Amniotic epithelial cell (primary cell): Measurements from ENCODE around the gene ADCY5.

Experiments
- DNase-seq: peaks from one replicate; pipeline ENCODE4 v3.0.0-alpha.2; 2010; ENCODE audit warnings: low read depth

ADCY5 gene

DNA sequence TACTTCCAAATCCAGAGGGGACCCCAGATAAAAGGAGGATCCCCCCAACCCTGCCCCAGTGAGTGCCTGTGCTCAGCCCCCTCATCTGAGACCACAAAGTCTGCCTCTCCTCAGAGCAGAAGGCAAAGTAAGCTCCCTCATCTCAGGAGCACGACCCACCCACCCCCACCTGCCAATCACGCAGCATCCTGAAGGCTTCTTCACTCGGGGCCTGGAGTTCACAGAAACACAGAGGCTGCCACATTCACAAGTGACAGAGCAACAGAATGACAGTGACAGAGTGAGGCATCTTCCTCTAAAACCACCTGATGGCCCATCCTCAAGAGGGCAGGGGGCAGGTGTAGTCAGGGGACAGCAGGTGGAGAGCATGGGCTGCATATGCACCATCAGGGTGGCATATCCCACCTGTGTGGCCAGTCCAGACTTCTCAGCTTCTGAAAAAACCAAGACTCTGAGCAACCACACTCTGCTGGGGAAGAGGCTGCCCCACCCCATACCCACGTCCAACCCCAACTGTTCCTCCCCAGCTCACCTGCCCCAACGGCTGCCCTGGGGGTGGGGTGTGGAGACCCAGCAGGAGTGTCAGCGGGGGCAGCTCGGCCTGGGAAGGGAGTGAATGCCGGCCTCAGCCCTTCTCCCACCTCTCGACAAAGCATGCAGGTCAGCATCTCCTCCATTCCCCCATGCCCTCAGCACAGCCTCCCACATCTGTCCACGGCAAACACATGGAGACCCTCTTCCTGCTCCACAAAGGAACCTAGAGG, 19.3 kb downstream of the ADCY5 start:
- DNase-seq: no peak

GRCh38 chr3:123424999-123425712, 23.7 kb downstream of the ADCY5 start:
- DNase-seq: no peak

- DNase-seq: no peak
These were observed 24.4 kb downstream of the ADCY5 start for GRCh38 chr3:123424321-123424998.

DNA sequence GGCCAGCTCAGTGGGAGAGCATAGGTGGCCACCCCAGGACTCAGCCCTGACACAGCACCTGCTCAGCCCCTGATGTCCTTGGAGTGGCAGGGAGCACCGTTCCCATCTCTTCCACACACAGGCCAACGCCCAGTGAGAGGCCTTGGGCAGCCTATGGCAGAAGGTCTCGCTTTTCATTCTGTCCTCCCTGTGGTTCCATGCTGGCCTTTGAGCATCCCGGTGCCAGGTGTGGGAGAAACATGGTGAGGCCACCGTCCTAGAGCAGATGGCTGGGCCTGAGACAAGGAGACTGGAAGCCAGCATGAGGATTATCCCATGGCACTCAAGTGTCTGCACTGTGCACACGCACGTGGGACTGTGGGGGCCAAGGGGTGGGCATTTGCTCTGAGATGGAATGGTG, 25.1 kb downstream of the ADCY5 start:
- no peak for DNase-seq

DNA sequence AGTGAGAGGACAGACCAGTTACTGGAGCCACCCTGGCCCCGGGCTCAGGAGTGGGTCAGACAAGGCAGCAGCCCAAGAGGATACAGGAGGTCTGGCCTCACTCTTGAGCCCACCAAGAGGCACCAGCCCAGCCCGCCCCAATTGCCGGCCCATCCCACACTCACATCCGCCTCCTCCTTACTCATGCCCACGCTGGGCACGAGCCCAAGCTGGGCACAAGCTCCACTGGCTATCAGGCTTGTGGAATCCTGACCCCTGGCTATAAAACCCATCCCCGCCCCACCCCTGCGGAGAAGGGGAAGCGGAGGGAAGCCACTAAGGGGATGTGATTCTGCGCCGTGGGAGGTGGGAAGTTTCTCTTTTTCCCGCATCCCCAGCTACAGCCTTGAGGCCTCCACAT, 25.9 kb downstream of the ADCY5 start:
- no peak for DNase-seq

- no peak for DNase-seq
These were observed 26.4 kb downstream of the ADCY5 start for GRCh38 chr3:123422457-123422856.

DNA sequence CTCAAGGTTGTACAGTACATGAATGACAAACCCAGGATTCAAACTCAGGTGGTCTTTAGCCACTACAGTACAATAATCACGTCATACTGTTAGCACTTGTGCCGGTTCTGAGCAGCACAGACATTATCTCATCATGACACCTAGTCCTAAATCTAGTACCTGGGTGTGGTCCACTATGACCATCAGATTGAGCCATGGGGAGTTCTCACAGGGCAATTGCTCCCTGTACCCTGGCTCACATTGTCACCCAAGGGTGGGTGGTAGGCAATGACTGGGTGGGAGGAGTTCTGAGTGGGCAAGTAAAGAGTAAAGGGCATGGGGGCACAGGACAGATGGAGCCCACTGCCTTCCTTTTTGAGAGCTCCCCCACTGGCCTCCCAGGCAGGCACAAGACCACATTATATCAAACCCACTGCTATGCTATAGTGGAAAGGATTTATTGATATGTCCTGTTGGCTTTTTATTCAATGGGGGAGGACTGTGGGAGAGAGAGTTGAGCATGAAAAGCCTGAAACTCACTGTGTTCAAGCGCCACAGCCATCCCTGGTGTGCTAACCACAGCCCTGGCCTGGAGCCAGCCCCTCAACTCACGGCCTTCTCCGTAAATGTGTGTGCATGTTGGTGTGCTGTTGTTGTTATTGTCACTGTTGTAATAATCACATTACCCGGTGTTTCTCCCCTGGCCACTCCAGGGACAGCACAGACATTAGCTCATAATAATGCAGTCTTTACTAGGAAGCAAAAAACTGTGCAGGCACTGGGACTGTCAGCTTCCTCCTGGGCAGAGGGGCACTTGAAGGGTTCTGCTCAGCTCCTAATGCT, 27.3 kb downstream of the ADCY5 start:
- DNase-seq: peak; percentile 24

DNA sequence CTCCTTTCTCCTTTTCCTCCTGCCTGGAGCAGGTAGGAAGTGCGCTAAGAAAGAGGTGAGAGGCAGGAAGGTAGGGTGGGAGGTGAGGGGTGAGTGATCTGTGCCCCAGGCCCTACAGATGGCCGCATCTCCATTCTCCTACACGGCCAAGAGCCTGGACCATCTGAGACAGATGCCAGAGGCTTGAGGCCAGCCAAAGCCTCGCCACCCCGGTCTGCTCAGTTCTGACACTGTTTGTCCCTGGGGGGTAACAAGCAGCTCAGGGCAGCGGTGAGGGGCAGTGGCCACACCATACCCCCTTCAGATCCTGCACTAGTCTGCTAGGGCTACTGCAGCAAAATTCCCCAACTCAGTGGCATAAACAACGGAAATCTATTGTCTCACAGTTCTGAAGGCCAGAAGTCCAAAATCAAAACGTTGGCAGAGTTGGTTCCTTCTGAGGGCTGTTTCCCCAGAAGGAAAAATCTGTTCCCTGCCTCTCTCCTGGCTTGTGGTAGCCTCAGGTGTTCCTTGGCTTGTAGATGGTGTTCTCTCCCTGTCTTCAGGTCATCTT, 28.4 kb downstream of the ADCY5 start:
- no peak for DNase-seq

DNA sequence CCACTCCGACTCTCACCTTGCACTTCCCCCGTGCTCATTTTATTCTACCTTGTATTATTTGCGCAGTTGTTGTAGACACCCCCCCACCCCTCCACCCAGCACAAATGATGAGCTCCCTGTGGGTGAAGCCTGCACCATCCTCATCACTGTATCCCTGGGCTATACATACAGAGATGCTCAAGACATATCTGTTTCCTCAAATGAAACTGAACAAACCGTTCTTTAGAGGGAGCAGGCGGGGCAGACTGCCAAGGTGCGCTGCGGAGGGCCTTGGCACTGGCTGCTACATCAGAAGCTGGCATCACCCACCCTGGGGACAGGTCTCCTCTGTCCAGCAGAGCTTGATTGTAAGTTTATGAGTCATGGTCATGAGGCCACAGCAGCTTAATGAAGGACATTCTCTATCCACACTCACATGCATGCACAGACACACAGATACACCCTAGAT, 29.0 kb downstream of the ADCY5 start:
- no peak for DNase-seq

GRCh38 chr3:123419181-123419849, 29.6 kb downstream of the ADCY5 start:
- DNase-seq: no peak

GRCh38 chr3:123416647-123417046, 32.2 kb downstream of the ADCY5 start:
- DNase-seq: no peak

DNA sequence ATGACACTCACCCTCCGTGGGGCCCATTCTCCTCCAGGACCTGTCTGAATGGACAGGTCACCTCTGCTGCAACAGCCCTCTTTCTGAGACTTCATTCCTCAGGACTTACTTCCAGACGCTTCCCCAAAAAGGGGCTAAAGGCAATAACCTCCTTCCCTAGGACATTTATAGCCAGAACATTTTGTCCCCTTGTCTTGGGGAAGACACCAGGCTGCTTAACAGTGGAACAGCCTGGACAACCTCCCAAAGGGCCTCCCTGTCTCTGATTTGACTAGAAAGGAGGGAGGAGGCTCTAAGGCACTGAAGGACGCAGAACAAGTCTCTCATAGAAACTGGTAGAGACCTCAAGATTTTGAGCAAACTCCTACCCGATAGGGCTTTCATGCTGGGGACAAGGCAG, 32.7 kb downstream of the ADCY5 start:
- no peak for DNase-seq

DNA sequence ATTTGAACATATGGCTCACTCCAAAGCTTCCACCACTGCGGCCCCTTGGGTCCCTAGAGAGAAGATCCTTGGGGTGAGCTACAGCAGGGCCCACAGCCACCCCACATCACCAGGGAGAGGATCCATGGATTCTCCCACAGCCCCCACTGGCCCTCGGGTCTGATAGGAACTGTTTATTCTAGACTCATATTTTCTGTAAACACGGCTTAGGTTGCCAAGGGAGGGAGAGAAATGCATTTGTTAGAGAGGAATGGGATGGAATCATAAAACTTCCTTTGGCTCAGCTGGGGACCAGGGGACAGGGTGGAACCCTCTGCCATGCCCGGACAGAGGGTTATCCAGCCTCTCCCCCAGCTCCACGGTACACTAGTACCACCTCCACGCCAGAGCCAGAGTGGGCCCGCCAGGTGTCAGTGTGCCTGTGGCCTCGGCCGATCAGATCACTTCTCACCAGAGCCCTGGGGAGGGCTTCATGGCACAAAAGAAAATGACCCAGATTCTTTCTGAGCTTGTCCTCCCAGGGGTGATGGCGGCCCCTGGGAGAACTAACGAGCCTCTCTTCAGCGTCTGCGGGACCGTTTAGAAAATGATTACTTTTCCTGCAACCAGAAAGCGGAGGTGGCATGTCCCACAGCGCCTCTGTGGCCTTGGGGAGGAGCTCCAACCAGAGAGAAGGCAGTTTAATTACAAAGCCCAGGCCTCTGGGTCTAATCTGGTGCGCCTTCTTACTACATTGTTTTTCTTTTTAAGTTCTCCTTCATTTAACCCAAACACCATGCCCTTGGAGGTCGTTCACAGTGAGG, 33.7 kb downstream of the ADCY5 start:
- DNase-seq: no peak

DNA sequence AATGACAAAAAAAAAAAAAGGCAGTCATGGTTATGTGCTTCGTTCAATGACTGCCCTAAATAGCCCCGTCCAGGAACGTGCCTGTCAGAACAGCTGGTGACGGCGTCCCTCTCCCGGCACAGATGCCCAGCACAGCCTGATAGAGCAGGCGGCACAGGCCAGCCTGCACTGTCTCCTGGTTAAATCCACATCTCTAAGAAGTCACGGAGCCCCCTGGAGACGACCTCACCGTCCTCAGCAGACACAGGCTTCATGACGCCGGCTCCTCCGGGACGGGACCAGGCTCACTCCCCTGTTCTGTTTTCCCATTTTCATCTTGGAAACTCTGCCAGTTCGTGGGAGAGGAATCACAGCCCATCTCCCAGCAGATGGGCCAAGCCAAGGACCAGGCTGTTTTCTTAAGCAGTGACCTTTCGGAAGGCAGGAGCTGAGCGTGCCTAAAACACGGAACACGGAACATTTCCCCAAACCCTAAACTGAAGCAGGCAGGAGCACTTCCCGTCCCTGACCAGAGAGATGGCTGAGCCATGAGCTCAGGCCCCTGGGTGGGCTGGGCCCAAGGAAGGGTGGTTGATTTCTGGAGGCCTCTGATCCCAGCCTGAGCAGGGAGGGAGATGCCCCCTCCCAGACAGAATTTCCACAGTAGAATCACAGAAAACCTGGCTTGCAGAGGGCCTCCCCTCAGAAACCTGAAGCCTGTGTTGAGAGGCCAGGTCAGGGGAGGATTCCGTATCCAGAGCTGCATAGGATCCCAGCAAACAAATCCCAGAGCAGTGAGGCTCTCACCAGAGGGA, 35.9 kb downstream of the ADCY5 start:
- no peak for DNase-seq

DNA sequence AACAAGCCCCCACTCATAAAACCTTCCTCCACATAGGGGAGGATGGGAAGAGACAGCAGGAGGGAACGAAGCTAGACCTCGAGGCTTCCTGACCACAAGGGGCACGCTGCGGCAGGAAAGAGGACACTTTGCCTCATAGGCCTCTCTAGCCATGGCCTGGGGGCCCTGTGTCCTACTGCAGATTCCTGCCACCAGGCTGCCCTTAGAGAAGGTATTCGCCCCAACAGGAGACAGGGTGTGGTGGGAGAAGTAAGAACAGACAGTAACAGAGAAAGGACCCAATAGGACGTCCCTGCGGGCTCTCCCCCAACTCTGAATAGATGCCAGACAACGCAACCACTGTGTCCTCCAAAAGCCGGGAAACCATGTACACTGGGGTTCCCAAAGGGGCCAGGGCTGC, 36.8 kb downstream of the ADCY5 start:
- DNase-seq: no peak

- no peak for DNase-seq
These were observed 37.4 kb downstream of the ADCY5 start for GRCh38 chr3:123411340-123412040.

- no peak for DNase-seq
These were observed 38.8 kb downstream of the ADCY5 start for GRCh38 chr3:123410149-123410515.

DNA sequence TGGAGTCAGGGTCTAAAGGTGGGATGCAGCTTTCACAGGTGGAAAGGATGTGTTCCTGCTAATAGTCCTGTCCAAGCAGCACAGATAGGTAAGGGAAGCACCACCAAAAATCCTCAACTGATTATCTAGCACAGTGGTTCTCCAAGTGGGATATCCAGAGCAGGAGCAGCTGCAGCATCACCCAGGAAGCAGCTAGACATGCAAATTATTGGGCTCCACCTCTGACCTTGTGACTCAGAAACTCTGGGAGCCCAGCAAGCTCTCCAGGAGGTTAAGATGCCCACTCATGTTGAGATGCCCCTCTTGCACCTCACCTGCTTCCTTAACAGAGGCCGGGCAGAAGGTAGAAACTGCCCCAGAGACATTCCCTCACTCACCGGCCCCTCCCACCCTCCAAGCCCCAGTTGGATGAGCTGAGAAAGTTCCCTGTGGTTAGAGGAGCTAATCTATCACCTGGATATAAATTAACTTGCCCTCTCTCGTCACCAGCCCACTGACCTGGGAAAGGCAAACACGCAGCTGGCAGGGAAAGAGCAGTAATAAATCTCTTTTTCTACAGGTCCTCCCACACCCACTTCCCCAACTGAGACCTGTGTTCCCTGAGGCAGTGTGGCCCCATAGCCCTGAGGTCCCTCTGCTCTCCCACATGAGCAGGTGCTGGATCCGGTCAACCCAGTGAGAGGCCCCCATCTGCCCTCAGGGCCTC, 39.3 kb downstream of the ADCY5 start:
- DNase-seq: no peak
